T-helper 22 cell (primary cell): Measurements from ENCODE around the gene GTF2A1.

ENCODE experiments used
- DNase-seq: peaks from one replicate; pipeline ENCODE4 v3.0.0-alpha.2; 2020; ENCODE audit warnings: low read depth

GTF2A1 gene

DNA sequence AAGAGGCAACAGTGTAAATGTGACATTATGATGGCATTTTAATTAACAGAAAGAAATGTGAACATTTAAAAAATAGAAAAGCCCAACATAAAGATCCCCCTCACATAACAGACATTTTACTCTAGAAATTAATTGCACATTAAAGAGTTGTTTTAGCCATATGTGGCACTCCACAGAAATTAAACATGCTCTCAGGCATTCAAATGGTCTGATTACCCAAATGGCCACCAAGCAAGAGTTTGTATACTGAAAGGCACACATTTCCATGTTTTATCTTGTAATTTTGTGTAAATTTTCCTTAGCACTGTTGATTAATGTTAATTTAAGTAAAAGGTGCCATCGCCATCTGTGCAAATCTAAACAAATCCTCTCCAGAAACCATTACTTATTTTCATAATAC, 43.5 kb downstream of the GTF2A1 start:
- DNase-seq: no peak

DNA sequence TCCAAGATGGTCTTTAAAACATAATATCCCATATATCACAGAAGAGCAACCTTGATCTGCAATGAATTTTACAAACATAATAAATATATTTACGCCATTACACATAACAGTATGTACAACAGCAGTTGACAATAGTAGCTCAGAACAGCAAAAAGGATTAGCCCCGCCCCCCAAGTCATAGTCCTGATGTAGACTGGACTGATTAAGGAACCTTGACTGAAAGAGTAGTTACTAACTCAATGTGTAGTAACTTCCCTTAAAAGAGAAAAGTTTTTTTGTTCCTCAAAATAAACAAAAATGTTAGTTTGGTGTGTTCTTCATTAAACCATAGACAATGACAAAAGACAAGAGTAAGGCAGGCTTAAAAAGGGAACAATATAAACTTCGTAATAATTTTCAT, 44.5 kb downstream of the GTF2A1 start:
- DNase-seq: no peak

DNA sequence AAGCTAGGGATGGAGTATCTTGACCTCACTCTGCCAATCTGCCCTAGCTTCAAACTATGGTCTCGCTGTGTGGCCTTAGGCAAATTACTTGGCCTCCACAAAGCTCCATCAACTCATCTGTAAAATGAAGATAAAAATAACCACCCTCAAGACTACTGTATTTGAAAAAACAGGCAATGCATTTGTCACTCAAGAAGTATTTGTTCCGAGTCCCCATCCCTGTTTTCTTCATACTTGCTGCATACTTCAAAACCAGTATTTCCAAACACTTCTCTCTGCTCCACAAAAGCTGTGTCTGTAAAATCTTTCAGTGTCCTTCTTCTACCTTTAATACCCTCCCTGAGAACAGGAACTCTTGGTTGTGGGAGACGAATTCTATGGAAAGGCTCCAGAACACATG, 47.9 kb downstream of the GTF2A1 start:
- DNase-seq: no peak

DNA sequence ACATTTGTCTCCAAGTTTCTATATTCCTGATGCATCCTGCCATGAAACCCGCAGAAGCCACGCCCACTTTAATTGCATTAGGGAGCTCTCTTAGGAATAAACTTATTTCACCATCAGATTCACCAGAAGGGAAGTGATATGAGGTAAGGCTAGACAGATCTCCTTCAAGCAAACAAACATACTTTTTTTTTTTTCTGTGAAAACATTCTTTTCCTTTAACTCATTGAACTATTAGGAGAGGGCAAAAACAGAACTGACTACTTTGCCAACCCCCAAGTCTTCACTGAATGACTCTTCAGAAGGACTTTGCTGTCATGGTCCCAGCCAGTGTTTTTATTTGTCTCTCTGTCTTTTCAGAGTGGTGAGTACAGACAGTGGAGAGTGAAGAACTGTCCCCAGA, 48.4 kb downstream of the GTF2A1 start:
- no peak for DNase-seq

DNA sequence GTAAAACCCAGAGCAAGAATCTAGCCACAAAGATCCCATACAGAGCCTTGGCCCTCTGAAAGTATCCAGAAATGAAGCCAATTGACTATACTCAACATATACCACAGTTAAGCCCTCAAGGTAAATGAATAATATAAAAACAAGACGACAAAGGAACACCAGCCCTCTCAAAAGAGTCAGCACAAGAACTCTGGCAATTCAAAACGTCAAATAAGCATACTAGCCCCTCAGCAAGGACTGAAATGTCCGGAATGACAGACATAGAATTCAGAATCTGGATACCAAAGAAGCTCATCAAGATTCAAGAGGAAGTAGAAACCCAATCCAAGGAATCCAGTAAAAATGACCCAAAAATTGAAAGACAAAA, 49.9 kb downstream of the GTF2A1 start:
- DNase-seq: no peak

DNA sequence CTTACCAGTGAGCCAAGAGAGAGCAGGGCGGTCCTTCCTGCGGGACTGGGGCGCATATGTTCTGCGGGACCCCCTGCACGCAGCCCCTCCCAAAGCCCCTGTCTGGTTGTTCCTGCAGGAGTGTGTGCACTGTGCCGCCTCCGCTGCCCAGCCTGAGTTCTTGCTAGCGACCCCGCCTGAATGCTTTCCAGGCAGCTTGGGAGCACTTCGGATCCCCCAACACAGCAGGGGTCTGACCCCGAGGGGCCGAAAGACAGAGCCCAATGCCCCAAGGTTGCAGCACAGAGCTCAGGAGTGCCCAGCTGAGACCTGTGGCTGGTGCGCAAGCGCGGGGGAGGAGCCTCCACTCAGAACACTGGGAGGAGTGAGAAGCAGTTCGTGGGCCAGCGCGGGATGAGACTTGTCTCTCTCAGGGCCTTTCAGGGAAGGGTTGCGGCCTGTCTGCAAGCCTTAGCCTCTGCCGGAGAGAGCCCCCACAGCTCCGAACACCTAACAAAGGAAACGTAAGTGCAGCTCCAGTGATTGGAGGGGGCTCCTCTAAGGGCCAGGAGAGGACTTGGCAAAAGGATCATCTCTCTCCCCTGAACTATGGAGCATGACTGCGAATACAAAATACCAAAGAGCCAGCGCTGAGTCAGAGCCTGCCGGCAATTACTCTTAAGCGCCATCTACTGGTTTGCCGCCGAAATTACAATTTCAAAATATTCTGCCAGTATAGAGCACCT, 50.5 kb downstream of the GTF2A1 start:
- DNase-seq: peak; percentile 77

DNA sequence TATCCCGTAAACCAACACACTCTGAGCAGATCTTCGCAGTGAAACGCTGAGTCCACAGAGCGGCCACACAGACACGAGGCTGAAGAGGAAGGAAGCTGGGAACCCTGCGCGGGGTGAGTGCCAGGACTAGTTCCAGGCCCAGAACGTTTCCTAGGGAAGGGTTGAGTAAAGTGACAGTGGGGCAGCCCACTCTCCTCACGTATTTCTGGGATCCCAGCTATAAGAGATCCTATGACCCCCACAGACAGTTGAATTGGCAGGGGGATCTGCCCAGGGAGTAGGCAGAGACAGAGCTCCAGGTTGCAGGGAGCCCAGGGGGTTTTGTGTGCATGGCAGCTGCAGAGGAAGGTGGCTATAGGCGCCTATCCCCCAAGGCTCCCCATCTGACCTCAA, 51.1 kb downstream of the GTF2A1 start:
- no peak for DNase-seq

DNA sequence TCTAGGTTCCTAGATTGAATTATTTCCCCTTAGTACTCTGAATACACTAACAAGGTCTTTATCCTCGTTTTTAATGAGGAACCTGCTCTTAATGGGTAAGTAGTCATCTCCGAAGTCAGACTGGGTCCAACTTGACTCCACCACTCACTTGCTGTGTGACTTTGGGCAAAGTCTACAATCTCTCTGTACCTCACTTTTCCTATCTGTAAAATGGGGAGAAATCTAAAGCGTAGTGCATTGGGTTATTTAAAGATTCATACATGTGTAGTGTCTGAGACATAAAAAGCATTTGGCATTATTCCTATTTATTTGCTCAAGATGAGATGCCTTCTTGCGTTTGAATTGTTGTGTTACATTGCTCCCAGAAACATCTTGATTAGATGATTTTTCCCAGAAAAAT, 51.5 kb downstream of the GTF2A1 start:
- no peak for DNase-seq

DNA sequence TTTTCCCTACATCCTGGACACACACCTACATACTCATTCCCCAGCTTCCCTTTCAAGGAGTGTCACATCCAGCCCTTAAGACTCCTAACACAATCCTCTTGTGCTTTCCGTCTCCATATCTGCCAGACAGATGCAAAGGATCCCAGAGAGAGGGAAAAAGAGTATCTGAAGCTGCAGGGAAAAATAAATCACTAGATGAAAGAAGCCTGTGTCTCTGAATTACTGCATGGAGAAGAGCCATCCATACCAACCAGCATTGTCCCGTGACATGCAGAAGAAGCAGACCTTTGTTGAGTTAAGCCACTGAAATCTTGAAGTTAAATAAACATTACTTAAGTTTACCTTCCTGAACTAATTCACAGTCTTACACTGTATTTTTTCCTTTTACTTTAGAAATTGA, 54.6 kb downstream of the GTF2A1 start:
- DNase-seq: no peak

DNA sequence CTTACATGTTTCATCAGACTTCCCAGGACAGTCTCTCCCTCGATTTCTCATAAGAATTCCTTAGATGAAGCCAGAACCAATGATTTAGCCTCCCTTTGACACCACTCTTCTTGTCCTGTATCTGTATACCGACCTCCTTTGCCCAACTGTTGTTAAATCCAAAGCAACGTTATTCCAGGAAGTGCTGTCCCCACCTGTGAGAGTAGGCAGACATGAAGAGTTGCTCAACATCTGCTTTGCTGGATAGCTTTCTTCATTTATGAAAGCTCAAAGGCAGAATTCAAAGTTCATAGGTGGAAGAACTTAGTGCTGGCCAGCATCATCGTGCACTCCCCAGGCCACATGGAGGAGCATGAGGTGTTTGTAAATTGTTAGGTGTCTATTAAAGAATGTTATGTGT, 55.6 kb downstream of the GTF2A1 start:
- no peak for DNase-seq

DNA sequence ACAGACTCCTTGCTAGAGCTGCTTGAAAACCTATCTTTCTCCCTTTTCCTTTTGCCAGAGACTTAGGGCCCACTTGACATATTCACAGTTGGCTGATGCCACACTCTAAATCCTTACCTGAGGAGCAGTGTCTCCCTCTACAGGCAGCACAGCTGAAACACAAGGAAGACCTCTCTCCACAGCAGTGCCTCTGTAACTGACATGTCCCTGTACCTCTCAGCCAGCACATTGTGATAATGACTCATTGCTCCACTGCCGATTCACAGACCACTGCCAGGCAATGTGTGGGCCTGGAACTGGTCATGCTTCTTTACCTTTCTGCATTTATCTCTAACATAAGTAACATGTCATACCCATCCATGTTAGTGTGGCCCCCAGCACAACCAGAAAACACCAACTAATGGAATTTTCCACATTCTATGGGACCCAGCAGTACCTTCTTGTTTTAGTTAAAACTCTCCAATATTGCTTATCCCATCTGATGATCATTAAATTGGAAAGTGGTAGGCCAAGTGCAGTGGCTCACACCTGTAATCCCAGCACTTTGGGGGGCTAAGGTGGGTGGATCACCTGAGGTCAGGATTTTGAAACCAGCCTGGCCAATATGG, 56.5 kb downstream of the GTF2A1 start:
- DNase-seq: no peak

DNA sequence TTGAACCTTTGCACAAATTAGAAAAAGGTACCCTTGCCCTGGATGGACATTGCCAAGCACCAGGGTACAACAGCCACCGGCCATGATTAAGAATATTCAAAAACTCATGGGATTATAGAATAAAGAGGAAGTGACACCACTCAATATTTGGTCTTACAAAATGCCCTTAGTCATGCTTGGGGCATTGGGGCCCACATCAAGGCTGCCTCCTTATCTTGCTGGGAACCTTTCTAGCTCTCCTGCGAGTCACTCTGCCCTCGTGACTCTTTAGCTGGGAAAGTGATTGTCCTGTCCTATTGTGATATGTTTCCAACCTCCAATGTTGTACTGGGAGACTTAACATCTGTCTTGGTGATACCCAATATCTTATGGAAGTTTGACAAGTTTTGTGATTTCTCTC, 57.8 kb downstream of the GTF2A1 start:
- DNase-seq: no peak

DNA sequence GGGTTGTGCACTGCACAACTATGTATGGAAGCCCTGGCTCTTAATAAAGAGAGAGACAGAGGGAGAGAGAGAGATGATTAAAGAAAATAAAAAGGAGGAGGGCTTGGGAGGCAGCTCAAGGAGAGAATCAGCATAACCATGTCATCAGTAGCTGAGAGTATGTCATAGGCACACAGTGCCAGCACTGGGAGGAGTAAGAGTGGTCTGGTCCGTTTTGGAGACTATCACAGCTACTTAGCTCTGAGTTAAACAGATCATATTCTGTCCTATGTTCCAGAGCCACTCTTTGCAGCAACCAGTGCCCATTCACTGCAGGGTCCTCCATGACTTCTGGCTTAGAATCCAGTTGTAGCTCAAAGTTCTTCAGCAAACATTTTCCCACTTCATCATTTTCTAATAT, 59.0 kb downstream of the GTF2A1 start:
- no peak for DNase-seq

DNA sequence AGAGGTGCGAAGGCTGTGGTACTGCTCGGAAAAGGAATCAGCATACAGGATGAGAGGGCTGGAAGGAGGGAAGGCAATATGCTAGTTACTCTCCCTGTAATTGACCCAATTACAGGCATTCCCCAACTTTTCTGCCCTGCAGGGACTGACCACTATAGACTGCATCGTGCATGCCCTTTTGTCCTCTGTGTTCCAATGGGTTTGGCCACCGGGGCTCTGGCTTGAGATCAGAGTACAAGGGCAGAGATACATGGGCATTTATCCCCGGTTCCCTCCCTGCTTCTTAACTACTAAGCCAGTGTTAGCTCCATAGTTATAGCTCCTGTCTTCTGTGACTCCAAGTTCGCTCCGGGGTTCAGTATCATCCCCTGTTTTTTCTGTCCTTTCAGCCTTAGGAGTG, 59.7 kb downstream of the GTF2A1 start:
- no peak for DNase-seq

DNA sequence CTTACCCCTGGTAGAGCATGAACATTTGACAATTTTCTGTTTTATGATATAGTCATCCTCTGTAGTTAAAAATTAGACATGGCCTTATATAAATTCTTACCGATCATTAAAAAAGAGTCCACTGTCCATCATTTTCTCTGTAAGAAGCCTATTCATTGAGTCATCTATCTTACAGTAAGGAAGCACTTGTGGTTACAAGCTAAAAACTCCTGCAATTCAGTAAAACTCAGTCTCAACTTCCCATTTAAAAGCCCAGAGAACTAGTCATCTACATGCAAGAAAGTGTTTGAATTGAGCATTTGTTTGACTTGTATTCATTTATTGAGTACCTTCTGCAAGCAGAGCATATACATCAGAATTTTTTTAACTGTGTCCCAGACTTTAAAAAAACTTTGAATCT, 63.3 kb downstream of the GTF2A1 start:
- DNase-seq: no peak

DNA sequence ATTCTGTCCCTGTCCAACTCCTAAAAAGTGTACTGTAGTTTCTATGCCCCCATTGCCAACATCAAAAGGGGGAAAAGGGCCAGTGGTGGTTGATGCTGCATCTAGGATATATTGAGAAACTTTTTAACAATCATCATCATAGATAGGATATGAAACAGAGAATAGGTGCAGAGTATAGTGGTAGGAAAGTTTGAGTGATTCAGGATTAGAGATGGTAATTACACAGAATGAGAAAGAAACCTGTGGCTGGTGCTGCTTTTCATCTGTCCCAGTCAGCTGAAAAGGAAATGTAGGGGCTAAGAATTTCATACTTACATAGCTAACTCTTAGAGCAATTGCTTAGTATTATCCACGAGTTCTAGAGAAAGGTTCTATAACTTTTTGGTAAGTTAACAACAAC, 67.6 kb downstream of the GTF2A1 start:
- DNase-seq: no peak

DNA sequence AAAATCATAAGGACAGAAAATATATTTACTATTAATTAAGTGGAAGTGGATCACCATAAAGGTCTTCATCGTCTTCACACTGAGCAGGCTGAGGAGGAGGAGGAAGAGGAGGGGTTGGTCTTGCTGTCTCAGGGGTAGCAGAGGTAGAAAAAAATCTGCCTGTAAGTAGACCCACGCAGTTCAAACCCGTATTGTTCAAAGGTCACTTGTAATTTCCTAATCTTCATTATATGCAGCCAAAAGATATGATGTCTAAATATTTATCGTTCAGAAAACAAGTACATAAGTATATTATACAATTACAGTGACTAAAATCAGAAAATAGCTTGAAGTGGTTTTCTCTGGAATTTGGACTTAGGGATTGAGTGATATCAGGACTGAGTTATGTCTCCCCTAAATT, 72.1 kb downstream of the GTF2A1 start:
- DNase-seq: no peak

DNA sequence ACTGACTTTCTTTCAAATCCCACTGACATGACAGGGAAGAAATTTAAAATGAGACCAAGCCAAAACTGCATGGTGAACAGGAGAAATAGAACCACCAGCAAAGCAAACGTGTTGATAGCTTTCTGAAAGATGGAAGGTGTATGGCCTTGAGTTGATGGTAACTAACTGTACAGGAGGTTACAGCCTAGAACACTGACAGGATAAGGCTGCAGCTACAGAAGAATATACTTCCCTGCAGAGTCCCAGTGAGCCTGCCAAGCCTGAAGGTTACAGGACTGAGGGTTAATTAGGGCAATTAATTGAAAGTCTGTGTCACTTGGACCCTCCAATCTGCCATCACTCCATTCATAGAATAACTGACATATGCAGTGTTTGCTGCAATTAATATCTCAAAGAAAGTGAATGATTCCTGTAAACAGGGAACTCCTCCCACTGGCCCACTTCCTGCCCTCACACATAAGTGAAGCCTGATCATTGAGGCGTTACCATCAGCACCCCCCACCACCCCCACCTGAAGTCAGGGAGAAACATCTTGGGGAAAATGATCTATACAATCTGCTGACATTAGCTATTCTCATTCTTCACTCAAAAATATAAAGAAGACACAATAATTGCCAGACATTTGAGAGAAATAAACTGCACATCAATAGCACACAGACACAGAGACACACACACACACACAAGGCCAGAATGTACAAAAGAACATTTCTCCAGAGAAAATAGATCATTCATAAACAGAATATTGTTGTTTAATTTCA, 73.4 kb downstream of the GTF2A1 start:
- no peak for DNase-seq

DNA sequence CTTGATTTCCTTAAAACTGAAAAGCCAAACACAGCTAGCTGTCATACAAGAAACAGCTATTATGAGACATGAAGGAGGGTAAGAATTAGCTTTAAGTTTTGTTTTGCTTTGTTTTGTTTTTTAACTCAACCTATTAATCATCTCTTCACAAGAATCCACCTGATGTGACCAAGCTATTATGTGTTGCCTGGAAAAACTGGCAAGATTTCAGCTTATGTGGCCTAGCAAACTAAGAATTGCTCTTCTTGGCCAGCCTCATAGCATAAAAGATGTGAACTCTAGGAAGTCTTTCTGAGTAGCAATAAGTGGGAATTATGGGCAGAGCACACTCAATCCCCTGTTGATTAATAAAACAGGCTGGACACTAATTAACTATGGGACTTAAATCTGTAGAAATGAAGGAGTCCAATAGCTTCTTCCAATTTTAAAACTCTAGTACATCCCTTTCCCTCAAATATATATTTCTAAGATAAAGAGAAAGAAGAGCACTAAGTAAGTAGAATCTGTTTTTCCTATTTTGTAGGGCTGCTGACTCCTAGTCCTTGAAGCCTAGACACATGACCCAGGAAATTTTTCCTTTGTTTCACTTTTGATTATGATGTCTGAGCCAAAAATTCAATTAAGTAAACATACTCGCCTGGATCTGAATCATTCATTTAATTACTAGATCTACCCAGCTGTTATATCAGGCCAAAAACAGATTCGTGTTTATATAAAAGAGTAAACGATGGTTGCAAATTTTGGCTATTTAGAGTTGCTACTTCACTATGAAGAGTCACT, 75.7 kb downstream of the GTF2A1 start:
- DNase-seq: no peak

DNA sequence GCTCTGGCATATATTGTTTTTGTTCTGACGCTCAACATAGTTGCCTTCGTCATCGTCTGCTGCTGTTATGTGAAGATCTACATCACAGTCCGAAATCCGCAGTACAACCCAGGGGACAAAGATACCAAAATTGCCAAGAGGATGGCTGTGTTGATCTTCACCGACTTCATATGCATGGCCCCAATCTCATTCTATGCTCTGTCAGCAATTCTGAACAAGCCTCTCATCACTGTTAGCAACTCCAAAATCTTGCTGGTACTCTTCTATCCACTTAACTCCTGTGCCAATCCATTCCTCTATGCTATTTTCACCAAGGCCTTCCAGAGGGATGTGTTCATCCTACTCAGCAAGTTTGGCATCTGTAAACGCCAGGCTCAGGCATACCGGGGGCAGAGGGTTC, 77.0 kb downstream of the GTF2A1 start:
- no peak for DNase-seq

DNA sequence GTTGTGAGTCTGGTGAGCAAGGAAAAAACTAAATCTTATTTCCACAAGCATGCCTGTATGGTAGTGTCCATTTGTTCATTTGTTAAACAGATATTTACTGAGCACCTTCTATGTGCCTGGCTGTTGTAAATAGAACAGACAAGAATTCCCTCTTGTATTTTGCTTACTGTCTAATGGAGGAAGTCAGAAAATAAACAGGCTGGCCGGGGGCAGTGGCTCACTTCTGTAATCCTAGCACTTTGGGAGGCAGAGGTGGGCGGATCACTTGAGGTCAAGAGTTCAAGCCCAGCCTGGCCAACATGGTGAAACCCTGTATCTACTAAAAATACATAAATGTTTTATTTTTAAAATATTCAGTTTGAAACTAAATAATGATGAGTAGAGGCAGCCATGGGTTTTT, 79.3 kb downstream of the GTF2A1 start:
- no peak for DNase-seq

DNA sequence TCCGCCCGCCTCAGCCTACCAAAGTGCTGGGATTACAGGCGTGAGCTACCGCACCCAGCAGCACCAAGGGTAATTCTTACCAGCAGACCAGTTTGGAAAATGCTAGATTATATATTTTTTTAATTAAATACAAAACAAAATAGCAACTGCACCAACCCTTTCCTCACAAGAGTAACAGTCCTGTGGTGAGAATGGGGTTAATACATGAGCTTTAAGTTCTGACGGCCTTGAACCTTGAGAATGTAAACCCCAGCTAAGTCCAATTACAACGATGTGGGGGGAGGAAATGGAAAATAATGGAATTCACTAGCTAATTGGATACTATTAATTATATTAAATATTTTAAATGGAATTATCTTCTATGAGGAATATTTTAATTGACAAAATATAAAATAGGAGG, 82.3 kb downstream of the GTF2A1 start:
- no peak for DNase-seq

DNA sequence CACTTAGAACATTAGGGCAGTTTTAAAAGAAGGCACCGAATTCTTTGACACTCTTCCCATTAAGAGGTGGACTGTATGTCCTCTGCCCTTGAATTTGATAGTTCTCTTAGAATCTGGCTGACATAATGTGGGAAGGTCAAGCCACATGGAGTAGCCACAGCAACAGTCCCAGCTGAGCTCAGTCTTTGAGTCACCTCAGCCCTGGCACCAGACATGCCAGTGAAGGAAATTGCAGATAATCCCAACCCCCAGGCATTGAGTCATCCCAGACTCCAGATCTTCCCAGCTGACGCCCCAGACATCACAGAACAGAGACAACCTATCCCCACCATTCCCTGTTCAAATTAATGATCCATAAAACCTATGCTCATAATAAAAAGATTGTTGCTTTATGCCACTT, 83.4 kb downstream of the GTF2A1 start:
- no peak for DNase-seq
